Neuronal stem cell (in vitro differentiated cells): ENCODE measurements around the gene ARID4B.
A peak's percentile ranks its signal among the peaks of the same experiment; 100 is the strongest.

Source experiments
- DNase-seq: peaks from one replicate; pipeline ENCODE4 v3.0.0-alpha.2; 2013; ENCODE audit warnings: low spot score
- H2AFZ ChIP-seq: one replicate; pipeline ENCODE4 v1.6.1; 2013; ENCODE audit warnings: mild to moderate bottlenecking, low read length, inconsistent platforms
- H2AK5ac ChIP-seq: 2 replicates; pipeline ENCODE4 v1.6.1; 2013; ENCODE audit warnings: low read depth, mild to moderate bottlenecking, inconsistent platforms, low read length, moderate library complexity, mixed read lengths
- H2BK120ac ChIP-seq: 2 replicates; pipeline ENCODE4 v1.6.1; 2013; ENCODE audit warnings: low read depth, mild to moderate bottlenecking, inconsistent platforms, low read length, moderate library complexity, mixed read lengths
- H2BK12ac ChIP-seq: one replicate; pipeline ENCODE4 v1.6.1; 2013; ENCODE audit warnings: low read length, inconsistent platforms
- H2BK15ac ChIP-seq: 2 replicates; pipeline ENCODE4 v1.6.1; 2013; ENCODE audit warnings: mild to moderate bottlenecking, low read length, inconsistent platforms, mixed read lengths
- H2BK5ac ChIP-seq: one replicate; pipeline ENCODE4 v1.6.1; 2013; ENCODE audit warnings: inconsistent platforms, mild to moderate bottlenecking, low read length, moderate library complexity
- H3K14ac ChIP-seq: one replicate; pipeline ENCODE4 v1.6.1; 2013; ENCODE audit warnings: low read length, inconsistent platforms
- H3K18ac ChIP-seq: 2 replicates; pipeline ENCODE4 v1.6.1; 2013; ENCODE audit warnings: low read length, inconsistent platforms
- H3K23ac ChIP-seq: 2 replicates; pipeline ENCODE4 v1.6.1; 2013; ENCODE audit warnings: low read depth, mild to moderate bottlenecking, mixed read lengths, low read length, inconsistent platforms; ENCODE audit not compliant: poor library complexity
- H3K27ac ChIP-seq: replicated peaks from 3 replicates; pipeline ENCODE4 v1.5.1; 2013; ENCODE audit warnings: low read length, inconsistent platforms
- H3K27me3 ChIP-seq, 3 experiments: 2 replicates each; pipeline ENCODE4 v1.6.1; 2013; ENCODE audit warnings: low read length in 3 of 3, mild to moderate bottlenecking in 2 of 3, inconsistent platforms in 1 of 3, low read depth in 1 of 3, mixed read lengths in 1 of 3, moderate library complexity in 1 of 3; ENCODE audit not compliant: control insufficient read depth in 3 of 3, insufficient read depth in 3 of 3
- H3K36me3 ChIP-seq, 2 donors: replicated peaks in 1 of 2; 2 replicates each; pipeline ENCODE4 v1.6.1; 2013; ENCODE audit warnings: low read length in 2 of 2; ENCODE audit not compliant: control insufficient read depth in 2 of 2, insufficient read depth in 2 of 2
- H3K4ac ChIP-seq: 2 replicates; pipeline ENCODE4 v1.6.1; 2013; ENCODE audit warnings: inconsistent platforms, mild to moderate bottlenecking, low read length, moderate library complexity
- H3K4me1 ChIP-seq, 2 donors: 1 replicate in 1 of 2; 2 replicates in 1 of 2; pipeline ENCODE4 v1.6.1; 2013; ENCODE audit warnings: low read length in 2 of 2, low read depth in 1 of 2; ENCODE audit not compliant: control insufficient read depth in 2 of 2, insufficient read depth in 1 of 2
- H3K4me2 ChIP-seq: one replicate; pipeline ENCODE4 v1.6.1; 2013; ENCODE audit warnings: mild to moderate bottlenecking, low read length, inconsistent platforms; ENCODE audit not compliant: insufficient read depth, poor library complexity, severe bottlenecking
- H3K4me3 ChIP-seq, 2 donors: 2 replicates each; pipeline ENCODE4 v1.5.1; 2013; ENCODE audit warnings: low read length in 2 of 2, mild to moderate bottlenecking in 2 of 2, inconsistent platforms in 1 of 2, moderate library complexity in 1 of 2
- H3K79me1 ChIP-seq: one replicate; pipeline ENCODE4 v1.6.1; 2013; ENCODE audit warnings: low read depth, mild to moderate bottlenecking, inconsistent platforms, low read length, moderate library complexity
- H3K9ac ChIP-seq: one replicate; pipeline ENCODE4 v1.6.1; 2013; ENCODE audit warnings: mild to moderate bottlenecking, low read depth, low read length, inconsistent platforms; ENCODE audit not compliant: poor library complexity
- H3K9me3 ChIP-seq, 2 donors: replicated peaks in 1 of 2; 2 replicates each; pipeline versions ENCODE3 to v1.6.1; 2013; ENCODE audit warnings: low read length in 2 of 2, mild to moderate bottlenecking in 2 of 2, inconsistent platforms in 1 of 2, low read depth in 1 of 2, mixed read lengths in 1 of 2, moderate library complexity in 1 of 2; ENCODE audit not compliant: control insufficient read depth in 2 of 2, insufficient read depth in 1 of 2
- H4K8ac ChIP-seq: one replicate; pipeline ENCODE4 v1.6.1; 2013; ENCODE audit warnings: low read depth, mild to moderate bottlenecking, inconsistent platforms, low read length, moderate library complexity
- H4K91ac ChIP-seq: one replicate; pipeline ENCODE4 v1.6.1; 2013; ENCODE audit warnings: low read length, low read depth, mild to moderate bottlenecking, inconsistent platforms; ENCODE audit not compliant: poor library complexity
- WGBS, 2 donors: extraction: QIAGEN DNeasy Blood & Tissue Kit; methylation state at CpG; one replicate each; pipeline ENCODE4 v1.1.7; 2013; ENCODE audit warnings: missing lambda C conversion rate in 2 of 2, mixed read lengths in 1 of 2; ENCODE audit not compliant: insufficient read length in 2 of 2, insufficient replicate concordance in 1 of 2; ENCODE audit errors: extremely low coverage in 2 of 2; 5-methylcytosine and 5-hydroxymethylcytosine counted together

The ARID4B gene

DNA sequence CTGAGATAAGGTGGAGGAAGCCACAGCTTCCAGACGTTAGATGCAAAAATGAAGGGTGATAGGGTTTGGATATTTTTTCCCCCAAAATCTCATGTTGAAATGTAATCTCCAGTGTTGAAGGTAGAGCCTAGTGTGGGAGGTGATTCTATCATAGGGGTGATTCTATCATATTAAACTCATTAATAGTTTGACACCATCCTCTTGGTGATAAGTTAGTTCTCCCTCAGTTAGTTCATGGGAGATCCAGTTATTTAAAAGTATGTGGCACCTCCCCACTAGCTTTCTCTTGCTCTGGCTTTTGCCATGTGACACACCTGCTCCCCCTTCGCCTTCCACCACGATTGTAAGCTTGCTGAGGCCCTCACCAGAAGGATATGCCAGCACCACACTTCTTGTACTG lies 30.9 kb upstream of the ARID4B start:
- DNase-seq, result no peak
- Histone ChIP-seq H3K4me1 (peaks cover 2 to 6% of the 10 kb centered on the region in 2 donors), H3K14ac (no peak overlapping the region), H3K9me3 (no peaks in the 10 kb centered on the region), H3K4ac (no peak overlapping the region), H4K8ac (no peak overlapping the region), H3K4me2 (no peak overlapping the region), H3K27me3 (no peaks in the 10 kb centered on the region), H2AFZ (no peak overlapping the region), H3K18ac (no peak overlapping the region), H2BK15ac (no peak overlapping the region), H3K79me1 (no peaks in the 10 kb centered on the region), H3K36me3 (no peaks in the 10 kb centered on the region), H2BK12ac (no peak overlapping the region), H2BK120ac (no peak overlapping the region), H3K4me3 (no peak overlapping the region), H4K91ac (no peak overlapping the region), H2BK5ac (no peak overlapping the region), H3K23ac (no peak overlapping the region), H3K9ac (no peak overlapping the region), H3K27ac (no peak overlapping the region), H2AK5ac (no peak overlapping the region)
- WGBS, 2 donors, result no CpG with 5 or more reads among the region's 3 CpGs

DNA sequence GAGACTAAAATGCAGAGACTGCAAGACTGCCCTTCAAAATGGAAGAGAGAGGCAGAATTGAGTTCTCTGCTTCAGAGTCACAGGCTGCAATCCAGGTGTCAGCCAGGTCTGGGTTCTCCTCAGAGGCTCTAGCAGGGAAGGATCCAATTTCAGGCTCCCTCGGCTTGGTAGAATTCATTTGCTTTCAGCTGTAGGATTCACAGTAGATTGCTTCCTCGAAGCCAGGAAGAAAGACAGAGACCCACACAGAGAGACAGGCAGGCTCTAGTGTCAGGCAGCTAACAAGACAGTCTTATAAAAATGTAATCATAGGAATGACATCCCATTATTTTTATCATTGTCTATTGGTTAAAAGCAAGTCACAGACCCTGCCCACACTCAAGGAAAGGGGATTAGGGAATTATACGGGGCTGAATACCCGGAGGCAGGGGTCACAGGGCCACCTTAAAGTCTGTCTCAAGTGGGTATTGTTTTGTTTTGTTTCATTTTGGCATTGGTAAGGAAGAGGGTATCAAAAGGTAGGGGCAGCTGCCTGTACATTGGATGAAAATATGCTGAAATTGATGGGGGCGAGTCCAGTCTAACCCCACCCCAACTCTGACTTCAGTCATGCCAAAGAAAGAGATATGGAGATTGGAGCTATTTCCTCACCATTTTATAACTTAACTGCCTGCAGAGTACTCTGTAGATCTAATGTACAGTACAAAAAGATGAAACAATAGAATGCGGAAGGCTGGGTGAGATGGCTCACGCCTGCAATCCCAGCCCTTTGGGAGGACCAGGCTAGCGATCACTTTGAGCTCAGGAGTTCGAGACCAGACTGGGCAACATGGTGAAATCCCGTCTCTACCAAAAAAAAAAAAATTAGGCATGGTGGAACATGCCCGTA lies 29.8 kb upstream of the ARID4B start:
- Histone ChIP-seq H3K23ac (no peak overlapping the region), H2BK120ac (no peak overlapping the region), H3K18ac (peak overlapping the region; percentile 38), H3K4me3 (peak overlapping the region in 1 of 2 donors; percentile 15), H3K36me3 (no peaks in the 10 kb centered on the region), H3K4me1 (peaks cover 2 to 6% of the 10 kb centered on the region in 2 donors), H3K79me1 (no peaks in the 10 kb centered on the region), H3K4ac (no peak overlapping the region), H2BK12ac (no peak overlapping the region), H4K8ac (no peak overlapping the region), H3K27me3 (no peaks in the 10 kb centered on the region), H4K91ac (no peak overlapping the region), H2AFZ (peak overlapping the region; percentile 54), H2BK5ac (no peak overlapping the region), H3K4me2 (peak overlapping the region; percentile 3), H2AK5ac (no peak overlapping the region), H3K14ac (no peak overlapping the region), H3K9me3 (no peaks in the 10 kb centered on the region), H2BK15ac (no peak overlapping the region), H3K27ac (peak overlapping the region; percentile 2), H3K9ac (no peak overlapping the region)
- no CpG with 5 or more reads among the region's 11 CpGs for WGBS, 2 donors
- DNase-seq, result peak; percentile 23

DNA sequence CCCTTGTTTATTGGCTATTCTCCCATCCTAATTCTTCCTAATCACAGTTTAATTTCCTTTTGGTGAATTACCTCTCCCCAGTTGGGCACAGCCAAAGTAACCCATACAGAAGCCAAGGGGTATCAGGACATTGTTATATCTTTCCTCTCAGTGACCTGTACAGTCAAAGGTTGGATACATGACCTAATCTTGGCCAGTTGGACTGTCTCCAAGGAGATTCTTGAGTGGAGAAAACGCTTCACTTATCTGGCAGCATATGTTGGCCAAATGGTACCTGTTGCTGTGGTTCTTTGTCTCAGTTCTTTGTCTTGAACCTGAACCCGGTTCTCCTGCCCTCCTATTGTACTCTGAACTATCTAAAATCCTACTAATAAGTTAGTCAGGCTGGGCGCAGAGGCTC lies 23.9 kb upstream of the ARID4B start:
- Histone ChIP-seq H2BK5ac (no peak overlapping the region), H2AFZ (no peak overlapping the region), H3K4me3 (no peak overlapping the region), H2BK12ac (no peak overlapping the region), H3K4me2 (no peak overlapping the region), H3K4me1 (no peaks in the 10 kb centered on the region), H3K27ac (no peak overlapping the region), H2BK15ac (no peak overlapping the region), H4K91ac (no peak overlapping the region), H3K18ac (no peak overlapping the region), H3K4ac (no peak overlapping the region), H3K23ac (no peak overlapping the region), H2BK120ac (no peak overlapping the region), H2AK5ac (no peak overlapping the region), H4K8ac (no peak overlapping the region), H3K14ac (no peak overlapping the region), H3K9ac (no peak overlapping the region), H3K9me3 (no peaks in the 10 kb centered on the region), H3K36me3 (peaks cover 0 to 6% of the 10 kb centered on the region in 2 donors), H3K27me3 (no peaks in the 10 kb centered on the region), H3K79me1 (no peaks in the 10 kb centered on the region)
- no CpG with 5 or more reads among the region's 3 CpGs for WGBS, 2 donors
- no peak for DNase-seq

DNA sequence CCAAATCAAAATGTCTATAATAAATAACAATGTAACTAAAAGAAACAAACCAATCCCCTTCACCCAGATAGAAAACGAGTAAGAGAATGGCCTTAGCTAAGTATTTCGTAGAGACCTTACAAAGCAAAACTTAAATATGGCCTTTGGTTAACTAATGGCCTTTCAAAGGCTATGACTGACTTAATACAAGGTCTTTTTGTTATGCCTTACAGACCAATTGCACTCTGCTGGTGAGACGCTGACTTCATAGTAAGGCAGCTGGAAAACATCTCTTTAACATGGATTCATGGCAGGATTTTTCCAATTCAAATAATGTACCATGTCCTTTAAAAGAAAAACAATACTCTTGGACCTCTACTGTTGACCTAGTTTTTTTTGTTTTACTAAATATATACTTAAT lies 23.5 kb upstream of the ARID4B start:
- H2AK5ac ChIP-seq, result no peak overlapping the region
- no peak overlapping the region for H2BK15ac ChIP-seq
- H3K36me3 ChIP-seq, result peaks cover 0 to 11% of the 10 kb centered on the region in 2 donors
- no peak overlapping the region for H3K23ac ChIP-seq
- no peak overlapping the region for H3K27ac ChIP-seq
- no peaks in the 10 kb centered on the region for H3K27me3 ChIP-seq
- H2BK5ac ChIP-seq, result no peak overlapping the region
- H3K4me2 ChIP-seq, result no peak overlapping the region
- no peak overlapping the region for H2BK120ac ChIP-seq
- H3K18ac ChIP-seq, result no peak overlapping the region
- no peaks in the 10 kb centered on the region for H3K9me3 ChIP-seq
- no peak overlapping the region for H3K14ac ChIP-seq
- no peak overlapping the region for H3K4me3 ChIP-seq
- no peaks in the 10 kb centered on the region for H3K79me1 ChIP-seq
- no peak overlapping the region for H3K4ac ChIP-seq
- no peak overlapping the region for H3K9ac ChIP-seq
- H4K8ac ChIP-seq, result no peak overlapping the region
- DNase-seq, result no peak
- no peak overlapping the region for H4K91ac ChIP-seq
- no peak overlapping the region for H2BK12ac ChIP-seq
- no peaks in the 10 kb centered on the region for H3K4me1 ChIP-seq
- WGBS, 2 donors, result no CpG with 5 or more reads among the region's 3 CpGs
- H2AFZ ChIP-seq, result no peak overlapping the region
